Natural killer cell (primary cell): ENCODE results near the gene TPRN. TPM values are rescaled to one million over a fixed set of nuclear protein-coding genes. Genes with fewer than 3 reads are reported as not detected.

Source experiments
- ATAC-seq, 3 donors: fragments of 150-1000 bp in 2 of 3; fragments of 200-7000 bp in 1 of 3; cut with Tn5 transposase; 1 replicate in 1 of 3; 2 replicates in 2 of 3; pipeline ENCODE4 v1.10.0; 2021; ENCODE audit warnings: mild to moderate bottlenecking in 2 of 3, moderate library complexity in 2 of 3
- DNase-seq, 2 donors: peaks; one replicate each; pipeline versions ENCODE4 v3.0.0 to v3.0.0-alpha.2; 2013 to 2021; ENCODE audit warnings: mixed read lengths in 1 of 2
- H3K27ac ChIP-seq: one replicate; pipeline ENCODE4 v1.5.1; 2013; ENCODE audit warnings: mild to moderate bottlenecking, low read length
- H3K27me3 ChIP-seq: one replicate; pipeline ENCODE4 v1.6.1; 2013; ENCODE audit warnings: low read length; ENCODE audit not compliant: control insufficient read depth, insufficient read depth
- H3K36me3 ChIP-seq: one replicate; pipeline ENCODE4 v1.6.1; 2013; ENCODE audit warnings: low read length; ENCODE audit not compliant: control insufficient read depth, insufficient read depth
- H3K4me1 ChIP-seq: one replicate; pipeline ENCODE4 v1.6.1; 2013; ENCODE audit warnings: low read length; ENCODE audit not compliant: control insufficient read depth, insufficient read depth
- H3K4me3 ChIP-seq: one replicate; pipeline ENCODE4 v1.5.1; 2013; ENCODE audit warnings: low read length
- H3K9me3 ChIP-seq: one replicate; pipeline ENCODE4 v1.6.1; 2013; ENCODE audit warnings: low read length; ENCODE audit not compliant: control insufficient read depth, insufficient read depth
- H3K27ac Mint-ChIP-seq, 2 donors: one replicate each; pipeline ENCODE4 v1.8.0; 2022; ENCODE audit warnings: mild to moderate bottlenecking in 2 of 2, mixed read lengths in 2 of 2, moderate library complexity in 1 of 2
- H3K27me3 Mint-ChIP-seq, 2 donors: one replicate each; pipeline ENCODE4 v1.8.0; 2022; ENCODE audit warnings: low read depth in 2 of 2, mixed read lengths in 2 of 2
- H3K36me3 Mint-ChIP-seq: one replicate; pipeline ENCODE4 v1.8.0; 2022; ENCODE audit warnings: mixed read lengths
- H3K4me1 Mint-ChIP-seq, 2 donors: one replicate each; pipeline ENCODE4 v1.8.0; 2022; ENCODE audit warnings: mixed read lengths in 2 of 2
- H3K4me3 Mint-ChIP-seq: one replicate; pipeline ENCODE4 v1.8.0; 2022; ENCODE audit warnings: mild to moderate bottlenecking, moderate library complexity, mixed read lengths
- H3K9me3 Mint-ChIP-seq, 2 donors: one replicate each; pipeline ENCODE4 v1.8.0; 2022; ENCODE audit warnings: mixed read lengths in 2 of 2
- CTCF ChIP-seq: fragments of 200-600 bp; IDR thresholded peaks from one replicate; pipeline ENCODE4 v1.8.0; 2022; ENCODE audit warnings: antibody characterized with exemption
- WGBS: methylation state at CpG from one replicate; pipeline ENCODE4 v1.1.7; 2013; ENCODE audit warnings: missing lambda C conversion rate; ENCODE audit not compliant: insufficient coverage; 5-methylcytosine and 5-hydroxymethylcytosine counted together
- intact Hi-C: fragments of 100-400 bp; cut with micrococcal nuclease; formaldehyde crosslinking; loops from one replicate; pipeline ENCODE4 v1.14.2; 2022
- total RNA-seq, 4 donors: library from RNA; stranded (reverse); fragments of 120-200 nt in 1 of 4; gene quantifications; one replicate each; pipeline versions ENCODE4 v1.2.3 to v1.2.4, GENCODE V29; 2013 to 2022

Gene TPRN
- total RNA-seq, 3 donors from 2014 or later (not counting 1 experiment from before 2014, with no cell fraction given), result 8.2 to 10.6 (median 8.4) TPM

GRCh38 chr9:137164370-137165249 is 35.9 kb downstream of the TPRN start:
- H3K27ac ChIP-seq, result no peak overlapping the region
- H3K4me1 ChIP-seq, result peaks cover 9% of the 10 kb centered on the region
- 91% methylated on average over 33 of the region's 34 CpGs for WGBS
- no peaks in the 10 kb centered on the region for H3K9me3 ChIP-seq
- intact Hi-C loops, result no loop called here
- no peaks in the 10 kb centered on the region for H3K4me1 Mint-ChIP-seq
- peaks cover 46% of the 10 kb centered on the region for H3K27me3 ChIP-seq
- H3K36me3 ChIP-seq, result no peaks in the 10 kb centered on the region
- H3K27me3 Mint-ChIP-seq, result peaks cover 13 to 39% of the 10 kb centered on the region in 2 donors
- DNase-seq (no peak), ATAC-seq (no peak)
- H3K4me3 ChIP-seq, result no peak overlapping the region
- no peak overlapping the region for H3K4me3 Mint-ChIP-seq
- no peak for TF ChIP-seq CTCF
- H3K27ac Mint-ChIP-seq, result no peak overlapping the region
- no peaks in the 10 kb centered on the region for H3K36me3 Mint-ChIP-seq
- no peaks in the 10 kb centered on the region for H3K9me3 Mint-ChIP-seq

- Histone ChIP-seq H3K27ac (no peak overlapping the region), H3K36me3 (no peaks in the 10 kb centered on the region), H3K27me3 (peaks cover 53% of the 10 kb centered on the region), H3K4me3 (no peak overlapping the region), H3K9me3 (no peaks in the 10 kb centered on the region), H3K4me1 (peaks cover 17% of the 10 kb centered on the region)
- ATAC-seq, result no peak
- 91% methylated on average over 22 of the region's 22 CpGs for WGBS
- Mint-ChIP-seq H3K4me1 (peaks cover 0 to 5% of the 10 kb centered on the region in 2 donors), H3K27ac (no peak overlapping the region), H3K36me3 (no peaks in the 10 kb centered on the region), H3K9me3 (no peaks in the 10 kb centered on the region), H3K27me3 (peaks cover 21 to 45% of the 10 kb centered on the region in 2 donors), H3K4me3 (peak overlapping the region; percentile 55)
- TF ChIP-seq CTCF, result no peak
- DNase-seq, result no peak
- intact Hi-C loops, result no loop called here
These were observed 36.7 kb downstream of the TPRN start for GRCh38 chr9:137163805-137164204.

- peak overlapping the region; percentile 55 for H3K4me3 Mint-ChIP-seq
- intact Hi-C loops, result no loop called here
These were observed 37.2 kb downstream of the TPRN start for GRCh38 chr9:137163365-137163715.

More at GRCh38 chr9:137163365-137163715, 37.2 kb downstream of the TPRN start:
- H3K9me3 ChIP-seq, result no peaks in the 10 kb centered on the region
- H3K27ac ChIP-seq, result no peak overlapping the region
- Mint-ChIP-seq H3K4me1 (peaks cover 0 to 5% of the 10 kb centered on the region in 2 donors), H3K36me3 (no peaks in the 10 kb centered on the region), H3K27me3 (peaks cover 22 to 46% of the 10 kb centered on the region in 2 donors), H3K9me3 (no peaks in the 10 kb centered on the region), H3K27ac (no peak overlapping the region)
- no peak for TF ChIP-seq CTCF
- ATAC-seq (no peak), DNase-seq (no peak)
- peaks cover 22% of the 10 kb centered on the region for H3K4me1 ChIP-seq
- H3K36me3 ChIP-seq, result no peaks in the 10 kb centered on the region
- H3K27me3 ChIP-seq, result peaks cover 56% of the 10 kb centered on the region
- WGBS, result 52% methylated on average over 26 of the region's 26 CpGs
- no peak overlapping the region for H3K4me3 ChIP-seq
